Stimulated activated CD4-positive, alpha-beta T cell treated with anti-CD3 and anti-CD28 coated beads, Interleukin-4, amount 100 ng/mL, for 24 hours (primary cell): ENCODE measurements around the gene HLCS.
"Not testable (repeated sequence)": the region's sequence is repeated elsewhere in the genome, so short reads cannot be mapped to it uniquely, and the experiment has no call there.

ENCODE experiments used
- DNase-seq: peaks from one replicate; pipeline ENCODE4 v3.0.0-alpha.2; 2020

HLCS gene

DNA sequence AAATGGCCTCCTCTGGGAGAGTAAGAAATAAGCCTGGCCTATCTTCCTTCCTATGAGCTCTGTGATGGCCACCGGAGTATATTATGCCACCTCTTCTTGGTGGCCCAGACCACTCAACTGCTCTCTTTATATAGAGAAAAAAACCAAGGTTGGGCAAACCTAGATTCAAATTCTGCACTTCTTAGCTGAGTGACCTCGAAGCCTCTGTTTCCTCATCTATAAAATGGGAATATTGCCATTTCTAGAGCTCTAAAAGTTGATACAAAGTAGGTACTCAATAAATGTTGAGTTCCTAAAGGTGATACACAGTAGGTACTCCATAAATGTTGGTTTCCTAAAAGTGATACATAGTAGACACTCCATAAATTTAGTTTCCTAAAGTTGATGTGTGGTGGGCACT, 120.7 kb downstream of the HLCS start:
- DNase-seq, result no peak

DNA sequence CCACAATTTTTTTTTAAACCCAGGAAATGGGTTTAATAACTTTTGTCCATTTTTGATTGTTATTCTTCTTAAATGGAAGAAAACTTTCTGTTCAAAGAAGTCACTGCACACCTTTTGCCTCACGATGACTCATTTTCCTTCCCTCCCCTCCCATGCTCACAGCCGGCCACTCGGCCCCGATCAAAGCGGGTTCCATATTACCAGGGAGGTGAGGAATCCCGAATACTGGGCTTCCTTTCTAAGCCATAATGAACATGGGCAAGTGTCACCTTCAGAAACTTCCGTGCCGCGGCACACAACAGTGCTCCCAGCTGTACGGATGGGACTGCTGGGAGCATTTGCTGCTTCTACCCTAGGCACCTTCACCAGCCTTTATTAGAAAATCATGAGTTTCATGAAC, 121.4 kb downstream of the HLCS start:
- no peak for DNase-seq

DNA sequence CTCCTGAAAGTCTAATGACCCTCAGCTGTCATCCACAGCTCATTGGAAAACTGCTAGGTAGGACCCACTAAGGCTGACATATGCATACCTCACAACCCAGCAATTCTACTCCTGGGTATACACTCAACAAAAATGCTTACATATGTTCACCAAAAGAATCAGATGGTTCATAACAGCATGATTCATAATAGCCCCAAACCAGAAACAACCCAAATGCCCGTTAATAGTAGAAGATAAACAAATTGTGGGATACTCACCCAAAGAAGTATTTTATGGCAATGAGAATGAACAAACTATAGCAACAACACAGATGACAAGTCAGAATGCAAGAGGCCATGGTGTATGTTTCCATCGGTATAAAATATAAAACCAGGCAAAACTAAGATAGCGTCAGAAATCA, 124.6 kb downstream of the HLCS start:
- DNase-seq, result no peak

DNA sequence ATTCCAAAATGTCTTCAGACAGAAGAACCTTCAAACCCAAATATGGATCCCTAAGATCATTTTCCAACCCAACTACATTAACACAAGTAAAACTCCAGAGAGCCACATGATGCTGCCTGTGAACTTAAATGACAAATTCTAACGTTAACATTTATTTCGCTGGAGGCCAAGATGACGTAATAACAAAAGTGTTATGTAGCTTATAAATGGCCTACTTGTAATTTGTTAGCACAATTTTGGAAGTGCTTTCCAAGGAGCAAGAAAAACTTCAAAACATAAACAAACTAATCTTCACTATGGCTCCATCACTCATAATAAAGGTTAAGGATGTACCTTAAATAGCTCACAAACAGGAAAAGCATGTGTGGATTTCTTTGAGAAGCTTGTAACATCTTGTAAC, 126.7 kb downstream of the HLCS start:
- DNase-seq, result no peak

DNA sequence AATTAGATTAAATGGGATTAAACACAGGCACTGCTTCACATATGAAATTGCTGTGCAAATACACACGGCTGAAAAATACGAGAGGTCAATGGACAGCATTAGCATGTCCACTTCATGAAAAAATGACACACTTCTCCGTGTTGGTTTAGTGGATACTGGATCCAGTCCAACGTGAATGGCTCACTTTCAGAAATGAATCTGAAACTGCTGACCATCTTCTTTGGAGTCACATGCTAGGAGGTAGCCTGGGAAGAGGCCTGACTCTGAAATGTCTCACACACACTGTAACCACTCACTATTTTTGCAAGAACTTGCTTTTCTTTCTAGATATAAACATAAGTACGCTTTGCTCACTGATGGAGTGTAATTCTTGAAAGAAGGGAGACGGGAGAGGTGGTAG, 127.3 kb downstream of the HLCS start:
- no peak for DNase-seq

DNA sequence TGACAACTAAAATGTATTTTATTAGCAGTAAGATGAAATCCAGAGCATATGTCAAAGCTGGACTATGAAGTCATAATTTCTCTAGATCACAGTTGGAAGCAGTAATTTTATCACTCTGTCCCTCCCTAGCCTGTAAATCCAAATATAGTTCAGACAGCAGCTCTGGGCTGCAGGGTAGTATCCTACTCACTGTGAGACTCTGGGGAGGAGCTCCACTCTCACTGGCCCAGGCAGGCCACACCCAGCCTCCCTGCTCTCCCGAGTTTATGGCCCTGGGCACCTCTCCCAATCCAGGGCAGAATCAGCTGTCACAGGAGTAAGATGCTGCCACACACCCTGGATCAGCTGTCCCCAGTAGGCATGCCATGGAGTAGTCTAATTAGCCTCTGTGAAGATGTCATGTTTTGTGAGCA, 131.1 kb downstream of the HLCS start:
- no peak for DNase-seq

DNA sequence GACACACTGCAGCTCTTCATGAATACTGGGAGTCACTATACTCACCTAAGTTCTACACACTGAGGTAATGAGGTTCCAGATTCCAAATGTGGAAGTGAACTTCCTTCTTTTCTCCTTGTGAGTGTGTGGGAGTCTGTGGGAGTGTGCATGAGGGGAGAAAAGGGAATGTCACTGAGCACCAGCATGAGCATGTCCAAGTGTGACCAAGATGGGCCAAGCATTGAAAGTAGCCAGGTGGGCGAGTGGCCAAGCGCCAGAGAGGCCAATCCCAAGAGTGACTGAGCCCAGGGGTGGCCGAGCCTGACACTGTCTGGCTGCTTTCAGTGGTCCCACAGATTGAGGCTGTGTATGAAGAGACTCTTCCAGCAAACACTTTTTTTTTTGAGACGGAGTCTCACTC, 132.3 kb downstream of the HLCS start:
- no peak for DNase-seq

DNA sequence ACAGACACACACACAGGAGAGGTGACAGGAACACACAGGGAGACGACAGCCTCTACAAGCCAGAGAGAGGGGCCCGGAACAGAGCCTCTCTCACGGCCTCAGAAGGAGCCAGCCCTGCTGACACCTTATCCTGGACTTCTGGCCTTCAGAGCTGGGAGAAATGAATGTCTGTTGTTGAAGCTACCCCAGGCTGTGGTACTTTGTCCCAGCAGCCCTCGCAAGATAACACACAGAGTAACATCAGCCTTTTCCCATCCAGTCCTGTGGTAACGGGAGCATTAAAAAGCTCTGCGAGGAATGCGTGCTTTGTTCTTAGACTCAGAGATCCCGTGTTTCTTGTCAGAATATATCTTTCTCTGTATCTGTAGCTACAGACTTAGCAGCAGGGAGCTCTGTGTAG, 136.4 kb downstream of the HLCS start:
- no peak for DNase-seq

DNA sequence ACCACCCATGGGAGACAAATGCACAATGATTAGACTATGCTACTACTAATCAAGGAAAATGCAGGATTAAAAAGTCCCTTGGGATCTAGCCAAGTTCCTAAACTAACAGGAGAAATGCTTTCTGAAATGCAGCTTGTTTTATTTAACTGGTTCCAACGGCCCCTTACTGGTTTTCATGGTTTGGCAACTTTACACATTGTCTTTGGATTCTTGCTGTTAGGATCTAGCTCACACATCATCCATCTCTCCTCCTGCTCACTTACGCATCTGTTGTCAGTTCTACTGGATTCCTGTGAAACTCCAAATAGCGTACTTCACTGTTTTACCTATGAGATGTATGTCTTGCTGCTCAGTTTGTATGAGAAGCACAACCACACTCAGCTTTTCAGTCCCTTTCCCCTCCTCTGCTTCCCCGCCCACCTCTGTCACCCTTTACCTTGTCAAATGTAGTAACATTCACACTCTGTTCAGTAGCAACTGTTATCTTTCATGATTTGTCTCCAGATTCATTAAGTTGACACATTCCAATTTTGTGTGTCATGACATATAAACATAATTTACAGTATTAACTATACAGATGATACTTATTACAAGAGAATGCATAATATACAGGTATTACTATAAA, 137.5 kb downstream of the HLCS start:
- no peak for DNase-seq

DNA sequence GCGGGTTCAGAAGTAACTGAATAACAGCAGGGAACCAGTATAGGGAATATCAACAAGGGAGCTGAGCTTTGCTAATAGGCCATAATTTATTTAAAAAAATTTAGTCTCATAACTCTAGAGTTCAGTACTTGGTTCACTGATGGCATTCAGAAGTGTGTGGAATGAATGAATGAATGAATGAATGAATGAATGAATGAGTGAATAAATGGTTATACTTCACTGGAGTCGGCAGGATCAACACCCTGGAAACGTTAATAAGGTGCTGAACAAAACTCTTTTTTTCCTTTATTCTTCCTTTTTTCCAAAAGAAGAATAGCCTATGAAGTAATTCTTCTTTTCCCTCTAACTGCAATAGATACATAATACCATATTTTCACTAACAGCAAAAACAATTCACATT, 138.3 kb downstream of the HLCS start:
- no peak for DNase-seq

DNA sequence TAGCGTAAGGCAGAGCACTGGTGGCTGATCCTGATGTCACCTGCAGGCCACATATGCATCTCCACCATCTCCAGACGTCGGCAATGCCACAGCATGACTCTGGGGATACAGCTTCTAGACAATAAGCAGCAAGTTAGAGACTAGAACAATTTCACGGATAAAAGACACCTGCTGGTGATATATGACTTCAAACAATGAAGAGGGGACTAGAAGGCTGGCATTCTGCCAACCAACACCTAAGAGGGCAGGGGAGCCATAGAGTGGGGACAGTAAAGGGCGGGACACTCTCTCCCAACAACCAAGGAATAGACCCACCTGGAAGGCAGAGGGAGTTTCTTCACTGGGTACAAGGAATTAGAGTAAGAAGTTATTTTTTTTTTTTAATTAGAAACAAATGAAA, 140.8 kb downstream of the HLCS start:
- DNase-seq, result no peak

DNA sequence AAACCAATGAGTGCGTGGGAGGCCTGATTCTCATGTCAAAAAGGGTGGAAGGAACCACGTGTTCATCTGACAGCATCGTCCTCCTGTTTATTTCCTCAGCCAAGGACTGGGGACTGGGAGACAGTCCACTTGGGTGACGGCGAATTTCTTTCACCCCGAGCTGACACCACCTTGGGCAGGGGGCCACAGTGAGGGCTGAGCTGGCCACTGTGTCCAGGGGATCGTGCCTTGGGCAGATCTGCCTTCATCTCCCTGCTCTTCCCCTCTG, 145.5 kb downstream of the HLCS start:
- DNase-seq, result no peak

DNA sequence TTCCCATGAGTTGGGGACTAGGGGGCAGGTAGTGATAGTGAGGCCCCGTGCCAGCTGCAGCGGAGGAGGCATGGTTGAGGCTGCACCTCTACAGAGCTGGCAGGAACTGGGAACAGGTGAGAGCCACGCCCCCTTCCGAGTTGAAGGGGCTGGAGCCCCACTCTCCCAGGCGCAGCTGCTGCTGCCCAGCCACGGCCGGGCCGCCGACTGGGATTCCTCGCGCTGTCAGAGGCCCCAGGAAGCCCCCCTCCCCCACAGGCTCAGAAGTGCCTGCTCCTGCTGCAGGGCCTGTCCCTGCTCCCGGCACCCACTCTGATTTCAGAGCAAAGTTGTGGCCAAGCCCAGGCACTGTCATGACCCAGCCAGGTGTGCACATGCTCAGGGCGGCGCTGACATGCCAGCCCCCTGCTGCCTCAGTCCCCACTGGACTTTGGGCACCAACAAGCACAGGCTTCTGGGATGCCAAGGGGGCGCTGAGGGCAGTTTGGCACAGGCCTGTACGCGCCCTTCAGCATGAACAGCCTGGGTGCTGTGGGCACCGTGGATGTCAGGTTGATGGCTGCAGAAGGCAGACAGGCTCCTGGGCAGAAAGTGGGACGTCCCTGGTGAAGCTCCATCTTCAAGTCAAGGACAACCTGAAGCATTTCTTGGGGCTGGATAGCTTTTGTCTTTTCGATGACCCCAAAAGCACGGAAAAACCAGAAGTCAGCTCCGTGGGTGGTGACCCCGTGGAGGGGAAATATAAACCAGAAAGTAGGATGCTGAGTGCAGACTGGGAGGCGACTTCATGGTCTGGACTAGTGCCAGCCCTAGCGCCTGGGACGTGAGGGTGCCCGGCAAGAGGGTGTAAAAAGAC, 146.1 kb downstream of the HLCS start:
- DNase-seq, result no peak

DNA sequence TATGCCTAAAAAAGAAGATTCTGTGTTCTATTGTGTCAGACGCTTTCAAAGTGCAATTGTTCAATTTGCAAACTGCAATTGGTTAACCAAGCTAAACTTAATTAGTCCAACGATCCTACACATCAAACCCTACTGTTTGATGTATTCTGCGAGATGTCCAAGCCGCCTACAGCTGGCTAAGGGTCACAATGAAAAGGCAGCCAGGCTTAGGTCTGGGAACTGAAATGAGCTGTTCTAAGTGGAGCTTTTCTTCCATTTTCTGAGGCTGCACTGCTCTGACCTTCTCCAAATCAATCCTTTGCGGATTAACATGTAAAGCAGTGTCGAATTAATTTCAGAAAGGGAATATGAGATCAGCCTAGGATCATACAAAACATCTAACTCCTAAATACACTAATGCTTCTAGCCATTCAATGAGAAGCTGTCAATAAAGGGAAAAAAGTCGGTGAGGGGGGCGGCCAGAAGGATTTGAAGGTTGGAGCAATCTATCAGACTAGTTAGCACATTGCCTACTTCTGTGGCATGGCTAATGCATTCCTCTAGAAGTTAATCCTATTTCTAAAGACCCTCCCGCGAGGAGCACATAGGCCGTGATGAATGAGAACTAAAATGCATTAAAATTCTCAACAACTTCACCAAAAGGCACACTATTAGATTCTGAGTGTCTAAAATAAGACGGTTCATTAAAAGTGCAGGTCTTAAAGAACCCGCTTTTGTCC, 148.6 kb downstream of the HLCS start:
- DNase-seq, result no peak

DNA sequence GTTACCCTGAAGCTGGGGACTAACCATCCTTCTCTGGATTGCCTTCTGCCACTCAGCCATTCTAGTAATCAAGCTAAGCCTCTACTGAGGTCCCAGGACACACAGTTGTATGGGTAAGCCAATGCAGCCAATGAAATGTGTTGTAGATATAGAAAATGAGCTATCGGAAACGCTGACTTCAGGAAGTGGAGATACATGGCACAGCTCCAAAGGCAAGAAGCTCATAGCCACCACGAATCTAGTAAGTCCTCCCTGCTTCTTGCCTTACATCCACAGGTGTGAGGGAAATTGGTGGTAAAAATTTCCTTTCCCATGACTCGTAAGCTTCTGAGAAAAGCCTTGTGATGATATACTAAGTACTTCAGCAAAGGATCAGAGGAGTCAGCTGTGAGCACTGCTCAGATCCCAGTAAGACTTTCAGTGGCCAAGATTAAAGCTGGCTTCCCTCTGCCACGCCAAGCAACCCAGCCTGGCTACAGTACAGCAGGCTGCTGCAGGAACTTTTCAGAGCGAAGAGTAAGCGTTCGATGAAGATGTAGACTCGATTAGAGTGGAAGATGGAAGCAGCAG, 149.8 kb downstream of the HLCS start:
- no peak for DNase-seq

DNA sequence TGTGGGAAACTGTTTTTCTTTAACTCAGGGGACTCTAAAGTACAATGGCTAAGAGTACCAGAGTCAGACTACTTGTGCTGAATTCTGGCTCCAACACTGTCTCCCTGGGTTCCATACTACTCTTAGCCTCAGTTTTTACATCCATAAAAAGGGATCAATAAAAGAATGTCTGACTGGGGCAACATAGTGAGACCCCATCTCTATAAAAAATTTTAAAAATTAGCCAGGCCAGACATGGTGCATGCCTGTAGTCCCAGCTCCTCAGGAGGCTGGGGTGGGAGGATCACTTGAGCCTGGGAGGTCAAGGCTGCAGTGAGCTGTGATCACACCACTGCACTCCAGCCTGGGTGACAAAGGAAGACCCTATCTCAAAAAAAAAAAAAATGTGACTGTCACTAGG, 150.4 kb downstream of the HLCS start:
- not testable (repeated sequence) for DNase-seq

DNA sequence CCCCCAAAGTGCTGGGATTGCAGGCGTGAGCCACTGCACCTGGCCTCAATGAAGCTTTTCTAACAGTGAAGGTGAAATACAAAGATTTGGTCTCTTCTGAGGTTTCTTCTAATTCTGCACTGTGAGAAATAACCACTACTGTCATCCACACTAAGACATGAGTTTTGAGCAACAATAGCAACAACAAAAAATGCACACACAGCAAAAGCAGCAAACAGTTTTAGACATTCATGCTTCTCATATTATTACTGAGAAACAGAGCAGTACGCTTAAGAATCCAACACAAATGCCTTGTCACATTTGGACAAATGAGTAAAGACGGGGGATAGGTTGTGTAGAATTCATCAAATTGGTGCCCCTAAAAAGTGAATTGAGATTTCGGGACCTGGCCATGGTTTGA, 151.2 kb downstream of the HLCS start:
- DNase-seq, result no peak

DNA sequence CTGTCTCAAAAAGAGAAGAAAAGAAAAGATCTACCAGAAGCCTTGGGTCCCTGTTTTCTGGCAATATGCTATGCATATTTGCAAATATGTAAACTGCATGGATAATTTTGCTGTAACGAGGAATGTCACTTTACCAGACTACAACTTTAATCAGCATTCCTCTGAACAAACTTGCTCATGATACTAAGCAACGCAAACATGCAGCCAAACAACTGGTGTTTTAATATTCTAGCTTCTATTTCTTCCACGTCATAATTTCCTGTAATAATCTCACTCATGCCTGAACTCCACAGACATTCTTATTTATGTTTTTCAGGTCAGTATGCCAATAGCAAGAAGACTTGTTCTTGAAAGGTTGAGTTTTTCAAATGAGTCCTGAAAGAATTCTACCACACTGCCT, 153.4 kb downstream of the HLCS start:
- no peak for DNase-seq

DNA sequence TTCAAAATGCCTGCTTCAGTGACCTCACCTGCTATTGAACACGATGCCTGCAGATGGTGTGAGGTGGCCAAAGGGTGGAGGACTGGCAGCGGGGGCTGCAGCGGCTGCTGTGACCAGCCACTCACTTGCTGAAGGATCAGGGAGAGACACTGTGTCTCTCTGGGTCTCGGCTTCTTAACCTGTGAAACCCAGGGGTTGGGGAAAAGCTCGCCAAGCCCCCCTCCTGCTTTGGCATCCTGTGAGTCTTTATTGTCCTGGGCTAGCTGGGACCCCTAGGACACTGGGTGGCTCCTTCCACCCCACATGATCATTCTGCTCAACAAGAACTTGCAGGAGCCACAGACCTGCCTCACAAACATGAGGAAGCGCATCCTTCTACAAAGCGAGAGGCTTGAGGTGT, 154.7 kb downstream of the HLCS start:
- no peak for DNase-seq

DNA sequence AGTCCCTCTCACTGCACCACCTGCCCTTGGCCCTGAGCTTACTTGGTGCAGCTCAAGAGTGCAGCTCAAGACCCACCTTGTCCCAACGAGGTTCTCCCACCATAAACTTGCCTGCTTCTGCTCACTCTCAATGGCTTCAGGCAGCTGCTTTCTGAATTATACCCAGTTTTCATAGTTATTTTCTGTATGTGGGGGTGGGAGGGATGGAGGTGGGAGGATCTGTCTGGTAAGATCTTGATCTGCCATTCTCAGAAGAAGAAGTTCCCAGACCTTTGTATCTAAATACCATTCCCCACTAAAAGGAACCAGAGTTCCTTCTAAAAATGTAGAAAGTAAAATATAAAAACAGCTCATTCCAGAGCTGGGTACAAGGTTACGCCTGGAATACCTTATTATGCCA, 156.0 kb downstream of the HLCS start:
- DNase-seq, result no peak

DNA sequence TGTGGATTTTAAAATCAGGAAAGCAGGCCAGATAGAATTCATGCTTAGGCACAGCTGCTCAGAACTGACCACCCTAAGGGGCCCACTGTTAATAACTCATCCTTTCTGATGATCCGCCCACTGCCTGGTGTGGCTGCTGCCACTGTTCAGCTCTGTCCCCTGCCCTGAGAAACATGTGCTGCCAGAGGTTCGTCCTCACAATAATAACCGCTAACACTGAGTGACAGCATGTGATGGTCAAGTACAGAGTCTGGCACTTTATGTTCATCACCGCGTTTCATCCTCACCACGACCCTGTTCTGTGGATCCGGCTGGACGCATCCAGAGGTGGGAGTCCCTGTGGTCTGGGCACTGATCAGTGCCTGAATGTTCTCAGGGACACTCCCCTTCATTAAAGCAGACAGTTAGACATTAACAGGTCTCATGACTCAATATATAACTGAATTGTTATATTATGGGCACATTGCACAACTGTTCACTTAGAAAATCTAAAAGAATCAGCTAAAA, 159.0 kb downstream of the HLCS start:
- DNase-seq, result no peak

DNA sequence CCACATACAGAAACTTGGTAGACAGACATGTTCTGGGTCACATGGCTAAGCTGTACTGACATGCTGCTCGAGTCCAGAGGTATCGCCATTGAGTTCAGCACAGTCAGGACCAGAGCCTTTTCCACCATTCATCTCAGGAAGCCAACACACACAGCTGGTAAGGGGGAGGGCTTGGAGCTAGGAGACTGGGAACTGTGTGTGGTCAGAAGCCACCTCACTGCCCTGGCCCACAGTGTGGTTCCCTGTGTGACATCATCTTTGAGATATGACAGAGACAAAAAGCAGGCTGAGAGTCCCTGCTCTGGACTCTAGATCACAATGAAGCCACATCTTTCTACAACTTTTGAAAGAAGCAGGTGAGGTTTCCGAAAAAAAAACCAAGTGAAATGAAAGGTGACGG, 160.4 kb downstream of the HLCS start:
- DNase-seq, result no peak

DNA sequence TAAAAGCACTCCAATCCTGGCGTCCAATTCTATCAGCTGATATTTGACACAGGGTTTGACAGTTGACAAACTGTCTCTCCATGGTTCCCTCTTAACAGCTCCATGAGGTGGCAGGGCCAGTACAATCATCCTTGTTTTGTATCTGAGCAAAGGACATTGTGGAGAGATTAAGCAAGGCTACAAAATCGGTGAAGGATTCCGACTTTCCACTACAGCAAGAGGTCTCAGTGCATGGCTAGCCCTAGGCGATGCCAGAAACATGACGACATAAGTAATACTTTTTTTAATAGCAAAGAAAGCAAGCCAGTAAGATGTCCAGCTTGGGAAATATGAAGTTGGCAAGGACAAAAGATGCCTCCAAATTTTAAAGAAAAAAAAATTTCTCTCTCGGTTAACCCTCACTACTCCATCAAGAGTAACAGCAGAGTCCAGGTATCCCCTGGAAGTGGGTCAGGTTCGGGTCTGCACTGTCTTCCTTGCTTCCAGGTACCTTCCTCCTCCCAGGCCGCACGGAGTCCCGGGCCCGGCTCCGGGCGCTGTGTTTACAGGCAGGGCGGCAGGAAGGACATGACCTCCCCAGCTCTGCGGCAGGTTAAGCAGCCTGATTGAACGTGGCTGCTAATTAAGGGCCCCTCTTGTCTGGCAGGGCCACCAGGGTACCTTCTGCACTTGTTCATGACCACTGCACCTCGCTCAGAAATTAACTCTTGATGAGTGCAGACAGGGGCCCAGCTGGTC, 161.4 kb downstream of the HLCS start:
- DNase-seq, result no peak
